ENCODE results near the gene MRPL10.
"Not testable (repeated sequence)": the region's sequence is repeated elsewhere in the genome, so short reads cannot be mapped to it uniquely, and the experiment has no call there.

The MRPL10 gene

GRCh38 chr17:47792979-47793378, 38.4 kb downstream of the MRPL10 start:
- no peaks in the 10 kb centered on the region for H3K36me3 Mint-ChIP-seq
- peaks cover 58 to 70% of the 10 kb centered on the region in 2 donors for H3K27me3 Mint-ChIP-seq
- H3K4me1 Mint-ChIP-seq: peaks cover 4 to 10% of the 10 kb centered on the region in 2 donors
- no peaks in the 10 kb centered on the region for H3K9me3 Mint-ChIP-seq
- ATAC-seq (replicated peaks) (no peak), DNase-seq (no peak)
- no peak overlapping the region for H3K4me3 Mint-ChIP-seq
- no peak overlapping the region for H3K27ac Mint-ChIP-seq

- H3K4me3 Mint-ChIP-seq: no peak overlapping the region
- no peaks in the 10 kb centered on the region for H3K9me3 Mint-ChIP-seq
- DNase-seq: no peak
- peaks cover 4 to 10% of the 10 kb centered on the region in 2 donors for H3K4me1 Mint-ChIP-seq
- H3K27ac Mint-ChIP-seq: no peak overlapping the region
- ATAC-seq (replicated peaks): no peak
- H3K27me3 Mint-ChIP-seq: peaks cover 57 to 70% of the 10 kb centered on the region in 2 donors
- no peaks in the 10 kb centered on the region for H3K36me3 Mint-ChIP-seq
Measured at GRCh38 chr17:47792457-47792856, 38.9 kb downstream of the MRPL10 start.

- H3K27me3 Mint-ChIP-seq: peaks cover 58 to 78% of the 10 kb centered on the region in 2 donors
- H3K36me3 Mint-ChIP-seq: no peaks in the 10 kb centered on the region
- peaks cover 4 to 10% of the 10 kb centered on the region in 2 donors for H3K4me1 Mint-ChIP-seq
- ATAC-seq (replicated peaks) (peak in 1 of 2 donors; percentile 48), DNase-seq (no peak)
- peak overlapping the region in 1 of 2 donors; percentile 12 for H3K4me3 Mint-ChIP-seq
- H3K9me3 Mint-ChIP-seq: no peaks in the 10 kb centered on the region
- H3K27ac Mint-ChIP-seq: no peak overlapping the region
Measured at GRCh38 chr17:47791025-47791424, 40.3 kb downstream of the MRPL10 start.

- Mint-ChIP-seq H3K27ac (no peak overlapping the region), H3K9me3 (no peaks in the 10 kb centered on the region), H3K4me1 (peaks cover 4 to 10% of the 10 kb centered on the region in 2 donors), H3K27me3 (peaks cover 55 to 85% of the 10 kb centered on the region in 2 donors), H3K36me3 (no peaks in the 10 kb centered on the region), H3K4me3 (peak overlapping the region; percentile 81 to 84)
- ATAC-seq (replicated peaks) (peak; percentile 89 to 91), DNase-seq (peak; percentile 36)
Measured at GRCh38 chr17:47789611-47790561, 41.5 kb downstream of the MRPL10 start.

GRCh38 chr17:47785538-47786123, 45.7 kb downstream of the MRPL10 start:
- no peak for DNase-seq
- H3K4me1 Mint-ChIP-seq: peaks cover 4 to 10% of the 10 kb centered on the region in 2 donors
- H3K36me3 Mint-ChIP-seq: no peaks in the 10 kb centered on the region
- H3K27ac Mint-ChIP-seq: no peak overlapping the region
- no peak overlapping the region for H3K4me3 Mint-ChIP-seq
- H3K27me3 Mint-ChIP-seq: peaks cover 49 to 79% of the 10 kb centered on the region in 2 donors
- no peaks in the 10 kb centered on the region for H3K9me3 Mint-ChIP-seq
- ATAC-seq (replicated peaks): no peak

- no peak overlapping the region for H3K27ac Mint-ChIP-seq
- H3K4me1 Mint-ChIP-seq: peaks cover 0 to 2% of the 10 kb centered on the region in 2 donors
- no peak for DNase-seq
- no peaks in the 10 kb centered on the region for H3K36me3 Mint-ChIP-seq
- H3K9me3 Mint-ChIP-seq: no peaks in the 10 kb centered on the region
- H3K4me3 Mint-ChIP-seq: no peak overlapping the region
- peaks cover 49 to 72% of the 10 kb centered on the region in 2 donors for H3K27me3 Mint-ChIP-seq
- ATAC-seq (replicated peaks): no peak
Measured at GRCh38 chr17:47781397-47781796, 49.9 kb downstream of the MRPL10 start.

GRCh38 chr17:47778184-47778635, 53.1 kb downstream of the MRPL10 start:
- no peak for DNase-seq
- no peak for ATAC-seq (replicated peaks)

GRCh38 chr17:47776330-47777197, 54.8 kb downstream of the MRPL10 start:
- Mint-ChIP-seq H3K4me1 (peaks cover 0 to 2% of the 10 kb centered on the region in 2 donors), H3K27me3 (peaks cover 47 to 60% of the 10 kb centered on the region in 2 donors), H3K4me3 (no peak overlapping the region), H3K9me3 (peaks cover 0 to 3% of the 10 kb centered on the region in 2 donors), H3K36me3 (peaks cover 0 to 7% of the 10 kb centered on the region in 2 donors), H3K27ac (no peak overlapping the region)
- ATAC-seq (replicated peaks) (peak; percentile 83 to 91), DNase-seq (no peak)

More at GRCh38 chr17:47778184-47778635, 53.1 kb downstream of the MRPL10 start:
- Mint-ChIP-seq H3K4me3 (no peak overlapping the region), H3K9me3 (peaks cover 0 to 1% of the 10 kb centered on the region in 2 donors), H3K36me3 (peaks cover 0 to 1% of the 10 kb centered on the region in 2 donors), H3K27ac (no peak overlapping the region), H3K4me1 (peaks cover 0 to 2% of the 10 kb centered on the region in 2 donors), H3K27me3 (peaks cover 51 to 67% of the 10 kb centered on the region in 2 donors)

GRCh38 chr17:47774987-47775580, 56.3 kb downstream of the MRPL10 start:
- H3K9me3 Mint-ChIP-seq: peaks cover 0 to 3% of the 10 kb centered on the region in 2 donors
- peaks cover 41 to 50% of the 10 kb centered on the region in 2 donors for H3K27me3 Mint-ChIP-seq
- DNase-seq: no peak
- peaks cover 0 to 2% of the 10 kb centered on the region in 2 donors for H3K4me1 Mint-ChIP-seq
- H3K27ac Mint-ChIP-seq: no peak overlapping the region
- no peak for ATAC-seq (replicated peaks)
- H3K36me3 Mint-ChIP-seq: peaks cover 0 to 7% of the 10 kb centered on the region in 2 donors
- H3K4me3 Mint-ChIP-seq: no peak overlapping the region

- peaks cover 0 to 2% of the 10 kb centered on the region in 2 donors for H3K4me1 Mint-ChIP-seq
- peaks cover 0 to 7% of the 10 kb centered on the region in 2 donors for H3K36me3 Mint-ChIP-seq
- H3K4me3 Mint-ChIP-seq: no peak overlapping the region
- ATAC-seq (replicated peaks) (no peak), DNase-seq (no peak)
- peaks cover 0 to 3% of the 10 kb centered on the region in 2 donors for H3K9me3 Mint-ChIP-seq
- no peak overlapping the region for H3K27ac Mint-ChIP-seq
- peaks cover 38 to 50% of the 10 kb centered on the region in 2 donors for H3K27me3 Mint-ChIP-seq
Measured at GRCh38 chr17:47774331-47774730, 57.0 kb downstream of the MRPL10 start.

GRCh38 chr17:47773649-47774048, 57.7 kb downstream of the MRPL10 start:
- not testable (repeated sequence) for H3K27ac Mint-ChIP-seq; H3K36me3 Mint-ChIP-seq; ATAC-seq (replicated peaks); H3K9me3 Mint-ChIP-seq; H3K4me3 Mint-ChIP-seq; DNase-seq; H3K4me1 Mint-ChIP-seq
- H3K27me3 Mint-ChIP-seq: peaks cover 44 to 57% of the 10 kb centered on the region in 2 donors

All from stimulated activated naive B cell treated with anti-CD40 and anti-IgM and Interleukin-4, amounts not matched to agents 10 μg/mL and 1 μg/mL and 100 μg/mL, for 72 hours (primary cell).